Tibial nerve (tissue), 4 donors: ENCODE data around the gene HS1BP3. TPM values are rescaled to one million over a fixed set of nuclear protein-coding genes. Genes with fewer than 3 reads are reported as not detected.

ENCODE experiments used
- DNase-seq, 2 donors: peaks; one replicate each; pipeline ENCODE4 v3.0.0-alpha.2; 2019; ENCODE audit warnings: low spot score in 2 of 2
- H3K27ac ChIP-seq, 4 donors: fragments of 200-600 bp; sonication (generic) in 3 of 4; one replicate each; pipeline ENCODE4 v1.5.1; 2017 to 2019; ENCODE audit warnings: mild to moderate bottlenecking in 1 of 4
- H3K27me3 ChIP-seq, 2 donors: fragments of 200-600 bp; sonication (generic) in 1 of 2; one replicate each; pipeline versions ENCODE4 v1.5.1 to v1.6.0; 2017 to 2019
- H3K36me3 ChIP-seq, 3 donors: fragments of 200-600 bp; sonication (generic); one replicate each; pipeline ENCODE4 v1.5.1; 2018 to 2019
- H3K4me1 ChIP-seq, 4 donors: fragments of 200-600 bp; sonication (generic) in 3 of 4; one replicate each; pipeline ENCODE4 v1.5.1; 2017 to 2019
- H3K4me3 ChIP-seq, 4 donors: fragments of 200-600 bp; sonication (generic) in 3 of 4; one replicate each; pipeline ENCODE4 v1.5.1; 2017 to 2019; ENCODE audit warnings: mild to moderate bottlenecking in 1 of 4, moderate library complexity in 1 of 4
- H3K9me3 ChIP-seq, 4 donors: fragments of 200-600 bp; sonication (generic) in 3 of 4; one replicate each; pipeline ENCODE4 v1.5.1; 2017 to 2019
- EP300 ChIP-seq, 2 donors: sonication (generic); formaldehyde crosslinking; IDR thresholded peaks; one replicate each; pipeline ENCODE4 v1.6.1; 2017; ENCODE audit warnings: antibody characterized with exemption in 2 of 2, mild to moderate bottlenecking in 1 of 2
- POLR2A ChIP-seq, 2 donors: fragments of 450-650 bp; IDR thresholded peaks; one replicate each; pipeline ENCODE4 v1.6.1; 2017; ENCODE audit warnings: antibody characterized with exemption in 2 of 2, mild to moderate bottlenecking in 2 of 2, moderate library complexity in 2 of 2
- WGBS, 2 donors: methylation state at CpG; one replicate each; pipeline ENCODE4 v1.1.5; 2018; 5-methylcytosine and 5-hydroxymethylcytosine counted together
- total RNA-seq, 4 donors: library from RNA; depleted of rRNA; stranded (reverse); fragments of >200 nt; gene quantifications; one replicate each; pipeline ENCODE4 v1.1.0, GENCODE V29; 2016
- TF ChIP-seq, protein P1 (sequence below), 5 experiments: fragments of 200-600 bp in 3 of 5; fragments of 450-650 bp in 2 of 5; sonication (generic) in 3 of 5; IDR thresholded peaks; one replicate each; pipeline ENCODE4 v1.5.1; 2016 to 2019; ENCODE audit warnings: antibody characterized with exemption in 5 of 5, mild to moderate bottlenecking in 3 of 5, moderate library complexity in 2 of 5

The HS1BP3 gene
- total RNA-seq, 4 donors from 2014 or later, result 24.5 to 45.9 (median 33.8) TPM

DNA sequence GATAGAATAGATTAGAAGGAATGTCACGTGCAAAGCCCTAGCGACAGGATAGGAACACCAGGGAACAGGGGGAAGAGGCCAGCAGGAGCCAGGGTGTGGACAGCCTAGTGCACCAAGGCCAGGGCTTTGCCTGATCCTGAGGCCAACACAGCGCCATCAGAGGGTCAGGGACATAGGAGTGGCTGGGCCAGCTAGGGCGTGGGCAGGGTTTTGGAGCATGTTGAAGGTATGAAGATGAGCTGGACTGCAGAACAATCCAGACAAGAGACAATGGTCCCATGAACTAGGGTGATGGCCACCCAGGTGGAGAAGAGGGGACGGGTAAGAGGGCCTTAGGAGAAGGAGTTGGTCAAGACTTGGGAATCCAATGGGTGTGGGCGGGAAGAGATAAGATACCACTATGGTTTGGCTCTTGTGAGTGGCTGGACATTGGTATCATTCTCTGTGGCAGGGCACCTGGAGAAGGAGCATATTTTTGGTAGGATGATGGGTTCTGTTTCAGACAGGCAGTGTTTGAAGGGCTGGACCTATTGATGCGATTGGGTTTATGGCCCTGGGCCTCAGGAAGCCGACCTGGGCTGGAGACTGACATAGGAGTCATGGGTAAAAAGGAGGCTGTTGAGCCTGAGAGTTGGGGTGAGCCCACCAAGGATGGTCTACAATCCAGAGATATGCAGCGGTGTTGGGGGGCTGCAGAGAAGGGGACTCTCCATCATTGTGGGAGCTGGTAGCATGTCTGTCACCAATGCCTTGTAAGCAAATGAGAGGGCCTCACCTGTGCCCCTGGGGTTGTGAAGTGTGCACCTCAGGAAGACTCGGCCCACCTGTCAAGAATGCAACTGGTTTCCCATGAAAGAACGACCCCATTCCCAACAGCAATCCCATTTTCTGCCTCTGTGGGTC, 2.0 kb upstream of the HS1BP3 start:
- Histone ChIP-seq H3K4me3 (no peak overlapping the region), H3K9me3 (no peaks in the 10 kb centered on the region), H3K27me3 (peaks cover 0 to 4% of the 10 kb centered on the region in 2 donors), H3K36me3 (no peaks in the 10 kb centered on the region), H3K27ac (no peak overlapping the region), H3K4me1 (peaks cover 0 to 32% (median 27%) of the 10 kb centered on the region in 4 donors)
- TF ChIP-seq EP300 (IDR thresholded peaks at IDR 0.05) (no peak), POLR2A (IDR thresholded peaks at IDR 0.05) (no peak)
- TF ChIP-seq, protein P1, sequence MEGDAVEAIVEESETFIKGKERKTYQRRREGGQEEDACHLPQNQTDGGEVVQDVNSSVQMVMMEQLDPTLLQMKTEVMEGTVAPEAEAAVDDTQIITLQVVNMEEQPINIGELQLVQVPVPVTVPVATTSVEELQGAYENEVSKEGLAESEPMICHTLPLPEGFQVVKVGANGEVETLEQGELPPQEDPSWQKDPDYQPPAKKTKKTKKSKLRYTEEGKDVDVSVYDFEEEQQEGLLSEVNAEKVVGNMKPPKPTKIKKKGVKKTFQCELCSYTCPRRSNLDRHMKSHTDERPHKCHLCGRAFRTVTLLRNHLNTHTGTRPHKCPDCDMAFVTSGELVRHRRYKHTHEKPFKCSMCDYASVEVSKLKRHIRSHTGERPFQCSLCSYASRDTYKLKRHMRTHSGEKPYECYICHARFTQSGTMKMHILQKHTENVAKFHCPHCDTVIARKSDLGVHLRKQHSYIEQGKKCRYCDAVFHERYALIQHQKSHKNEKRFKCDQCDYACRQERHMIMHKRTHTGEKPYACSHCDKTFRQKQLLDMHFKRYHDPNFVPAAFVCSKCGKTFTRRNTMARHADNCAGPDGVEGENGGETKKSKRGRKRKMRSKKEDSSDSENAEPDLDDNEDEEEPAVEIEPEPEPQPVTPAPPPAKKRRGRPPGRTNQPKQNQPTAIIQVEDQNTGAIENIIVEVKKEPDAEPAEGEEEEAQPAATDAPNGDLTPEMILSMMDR (IDR thresholded peaks at IDR 0.05), result no peak
- no peak for DNase-seq
- WGBS, 2 donors, result 93 to 94% methylated on average over 11 of the region's 11 CpGs

DNA sequence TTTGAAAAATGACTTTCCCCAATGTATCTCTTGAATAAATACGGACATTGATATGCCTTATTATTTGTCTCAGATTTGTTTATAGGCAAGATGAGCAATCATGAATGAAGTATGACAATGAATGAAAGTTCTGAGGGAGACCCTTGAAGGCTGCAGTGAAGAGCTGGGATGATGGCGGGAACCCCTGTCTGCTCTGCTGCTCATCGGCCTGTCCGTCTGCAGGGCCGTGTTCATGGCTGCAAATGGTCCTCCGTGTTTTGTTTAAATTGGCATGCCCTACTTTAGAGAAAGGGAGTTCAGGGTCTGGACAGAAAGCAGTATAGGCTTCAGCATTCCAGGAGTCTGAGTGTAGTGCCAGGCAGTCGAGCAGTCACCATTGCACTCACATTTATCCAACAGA, 1.2 kb upstream of the HS1BP3 start:
- Histone ChIP-seq H3K9me3 (no peaks in the 10 kb centered on the region), H3K36me3 (peaks cover 0 to 2% (median 0%) of the 10 kb centered on the region in 3 donors), H3K4me3 (no peak overlapping the region), H3K27me3 (peaks cover 0 to 4% of the 10 kb centered on the region in 2 donors), H3K27ac (no peak overlapping the region), H3K4me1 (peaks cover 0 to 38% (median 28%) of the 10 kb centered on the region in 4 donors)
- TF ChIP-seq EP300 (IDR thresholded peaks at IDR 0.05) (no peak), POLR2A (IDR thresholded peaks at IDR 0.05) (no peak)
- TF ChIP-seq, protein P1 (IDR thresholded peaks at IDR 0.05), result no peak
- no peak for DNase-seq
- 84 to 91% methylated on average over 7 of the region's 7 CpGs for WGBS, 2 donors

DNA sequence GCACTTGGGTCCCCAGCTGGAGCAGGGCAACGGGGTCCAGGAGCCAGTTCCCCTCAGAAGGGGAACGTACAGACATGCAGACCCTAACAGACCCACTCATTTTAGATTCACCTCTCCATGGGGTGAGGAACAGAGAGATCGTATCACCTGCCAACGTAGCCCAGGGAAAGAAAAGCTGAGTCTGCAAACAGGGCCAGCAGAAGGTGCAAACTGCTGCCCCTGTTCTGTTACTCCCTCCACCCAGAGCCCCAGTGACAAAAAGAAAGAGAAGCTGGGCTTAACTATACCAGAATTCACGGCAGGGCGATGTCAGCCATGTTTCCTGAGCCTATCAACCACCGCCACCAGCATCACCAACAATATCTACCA, 817 bp upstream of the HS1BP3 start:
- WGBS, 2 donors, result 70 to 75% methylated on average over 7 of the region's 7 CpGs
- no peak for DNase-seq
- Histone ChIP-seq H3K27ac (peak overlapping the region in 3 of 4 donors; percentile 96 to 98 (median 98)), H3K4me1 (peaks cover 0 to 42% (median 28%) of the 10 kb centered on the region in 4 donors), H3K4me3 (peak overlapping the region in 3 of 4 donors; percentile 80 to 100 (median 99)), H3K9me3 (no peaks in the 10 kb centered on the region), H3K36me3 (peaks cover 0 to 6% (median 0%) of the 10 kb centered on the region in 3 donors), H3K27me3 (peaks cover 0 to 4% of the 10 kb centered on the region in 2 donors)
- TF ChIP-seq EP300 (IDR thresholded peaks at IDR 0.05), result no peak
- TF ChIP-seq POLR2A (IDR thresholded peaks at IDR 0.05), result no peak
- TF ChIP-seq, protein P1 (IDR thresholded peaks at IDR 0.05), result no peak

GRCh38 chr2:20650393-20650876, 463 bp downstream of the HS1BP3 start:
- no peak for TF ChIP-seq EP300 (IDR thresholded peaks at IDR 0.05)
- no peak for TF ChIP-seq POLR2A (IDR thresholded peaks at IDR 0.05)
- TF ChIP-seq, protein P1 (IDR thresholded peaks at IDR 0.05), result no peak
- no peak for DNase-seq
- 12% methylated on average over 17 to 19 of the region's 19 CpGs for WGBS, 2 donors
- Histone ChIP-seq H3K4me3 (peak overlapping the region; percentile 80 to 100 (median 90)), H3K27me3 (peaks cover 0 to 4% of the 10 kb centered on the region in 2 donors), H3K36me3 (peaks cover 0 to 19% (median 0%) of the 10 kb centered on the region in 3 donors), H3K27ac (peak overlapping the region; percentile 81 to 98 (median 97)), H3K9me3 (no peaks in the 10 kb centered on the region), H3K4me1 (peaks cover 0 to 44% (median 28%) of the 10 kb centered on the region in 4 donors)

- H3K9me3 ChIP-seq, result no peaks in the 10 kb centered on the region
- TF ChIP-seq POLR2A (IDR thresholded peaks at IDR 0.05) (no peak), EP300 (IDR thresholded peaks at IDR 0.05) (no peak)
- TF ChIP-seq, protein P1 (IDR thresholded peaks at IDR 0.05), result no peak
- peak overlapping the region; percentile 81 to 98 (median 97) for H3K27ac ChIP-seq
- H3K27me3 ChIP-seq, result peaks cover 0 to 4% of the 10 kb centered on the region in 2 donors
- no peak for DNase-seq
- H3K36me3 ChIP-seq, result peaks cover 0 to 23% (median 0%) of the 10 kb centered on the region in 3 donors
- peaks cover 0 to 44% (median 28%) of the 10 kb centered on the region in 4 donors for H3K4me1 ChIP-seq
- 65 to 73% methylated on average over 7 of the region's 7 CpGs for WGBS, 2 donors
- peak overlapping the region; percentile 80 to 100 (median 90) for H3K4me3 ChIP-seq
Measured at GRCh38 chr2:20649976-20650375, 922 bp downstream of the HS1BP3 start.
